Loucy (cell line): ENCODE data around the gene FAP.

ENCODE experiments used
- H2AFZ ChIP-seq: fragments of 200-600 bp; sonication (generic); 2 replicates; pipeline ENCODE4 v1.6.0; 2016; ENCODE audit warnings: antibody characterized with exemption, mild to moderate bottlenecking, low read length, moderate library complexity
- H3F3A ChIP-seq: fragments of 200-600 bp; 2 replicates; pipeline ENCODE4 v1.6.0; 2016; ENCODE audit warnings: antibody characterized with exemption, low read depth, mild to moderate bottlenecking
- H3K27me3 ChIP-seq: fragments of 200-600 bp; sonication (generic); 2 replicates; pipeline ENCODE4 v1.6.1; 2014; ENCODE audit warnings: low read length, mild to moderate bottlenecking; ENCODE audit not compliant: insufficient read depth, poor library complexity, severe bottlenecking
- H3K36me3 ChIP-seq: fragments of 200-600 bp; sonication (generic); 2 replicates; pipeline ENCODE4 v1.6.1; 2016; ENCODE audit warnings: low read length; ENCODE audit not compliant: insufficient read depth
- H3K4me1 ChIP-seq: fragments of 200-600 bp; sonication (generic); 2 replicates; pipeline ENCODE4 v1.5.1; 2014; ENCODE audit warnings: low read length, mild to moderate bottlenecking; ENCODE audit not compliant: insufficient read depth, poor library complexity, severe bottlenecking
- H3K4me2 ChIP-seq: fragments of 200-600 bp; sonication (generic); 2 replicates; pipeline ENCODE4 v1.6.0; 2014; ENCODE audit warnings: antibody characterized with exemption, low read length, low read depth, mild to moderate bottlenecking; ENCODE audit not compliant: poor library complexity, severe bottlenecking
- H3K4me3 ChIP-seq: fragments of 200-600 bp; sonication (generic); 2 replicates; pipeline ENCODE4 v1.5.1; 2014; ENCODE audit warnings: low read length, mild to moderate bottlenecking, mixed read lengths; ENCODE audit not compliant: poor library complexity, severe bottlenecking
- H3K79me2 ChIP-seq: fragments of 200-600 bp; sonication (generic); 2 replicates; pipeline ENCODE4 v1.6.1; 2014; ENCODE audit warnings: low read length; ENCODE audit not compliant: insufficient read depth
- H3K9ac ChIP-seq: fragments of 200-600 bp; sonication (generic); 2 replicates; pipeline ENCODE4 v1.6.0; 2014; ENCODE audit warnings: mild to moderate bottlenecking, low read depth, low read length, moderate library complexity; ENCODE audit not compliant: poor library complexity, severe bottlenecking
- H3K9me2 ChIP-seq: fragments of 200-600 bp; sonication (generic); replicated peaks from 2 replicates; pipeline ENCODE4 v1.6.1; 2016; ENCODE audit warnings: low read depth, low read length, mixed read lengths
- H3K9me3 ChIP-seq: fragments of 200-600 bp; sonication (generic); 2 replicates; pipeline ENCODE4 v1.6.1; 2014; ENCODE audit warnings: mild to moderate bottlenecking, antibody characterized with exemption, low read length, low read depth; ENCODE audit not compliant: insufficient read depth
- H4K20me1 ChIP-seq: fragments of 200-600 bp; sonication (generic); 2 replicates; pipeline ENCODE4 v1.6.0; 2014; ENCODE audit warnings: antibody characterized with exemption, low read length, mild to moderate bottlenecking; ENCODE audit not compliant: insufficient read depth, poor library complexity, severe bottlenecking
- CTCF ChIP-seq: fragments of 200-600 bp; sonication (generic); conservative IDR thresholded peaks from 2 replicates; pipeline ENCODE4 v1.5.1; 2014; ENCODE audit warnings: mild to moderate bottlenecking, antibody characterized with exemption, low read length
- EZH2phosphoT487 ChIP-seq: fragments of 200-600 bp; IDR thresholded peaks from 2 replicates; pipeline ENCODE4 v1.6.1; 2018; ENCODE audit warnings: antibody characterized with exemption, mild to moderate bottlenecking, moderate library complexity, borderline replicate concordance

The FAP gene

GRCh38 chr2:162212366-162212765 is 30.9 kb downstream of the FAP start:
- Histone ChIP-seq H3K4me2 (no peak overlapping the region), H3K36me3 (no peaks in the 10 kb centered on the region), H4K20me1 (no peaks in the 10 kb centered on the region), H3K9me3 (no peaks in the 10 kb centered on the region), H3K79me2 (no peaks in the 10 kb centered on the region), H3K27me3 (no peaks in the 10 kb centered on the region), H3K4me1 (no peaks in the 10 kb centered on the region), H3F3A (no peaks in the 10 kb centered on the region), H3K9ac (no peak overlapping the region), H3K4me3 (no peak overlapping the region), H3K9me2 (no peaks in the 10 kb centered on the region), H2AFZ (no peak overlapping the region)
- no peak for TF ChIP-seq CTCF
- no peak for TF ChIP-seq EZH2phosphoT487

- Histone ChIP-seq H3K4me3 (no peak overlapping the region), H3F3A (no peaks in the 10 kb centered on the region), H3K79me2 (no peaks in the 10 kb centered on the region), H3K4me2 (no peak overlapping the region), H3K36me3 (no peaks in the 10 kb centered on the region), H3K4me1 (no peaks in the 10 kb centered on the region), H4K20me1 (no peaks in the 10 kb centered on the region), H3K9ac (no peak overlapping the region), H2AFZ (no peak overlapping the region), H3K27me3 (no peaks in the 10 kb centered on the region), H3K9me2 (no peaks in the 10 kb centered on the region), H3K9me3 (no peaks in the 10 kb centered on the region)
- TF ChIP-seq CTCF (no peak), EZH2phosphoT487 (no peak)
Measured at GRCh38 chr2:162211732-162212131, 31.5 kb downstream of the FAP start.

- Histone ChIP-seq H3K4me2 (no peak overlapping the region), H3K79me2 (no peaks in the 10 kb centered on the region), H3K27me3 (no peaks in the 10 kb centered on the region), H3K4me3 (no peak overlapping the region), H3K9me3 (no peaks in the 10 kb centered on the region), H3K4me1 (no peaks in the 10 kb centered on the region), H3K36me3 (no peaks in the 10 kb centered on the region), H3K9ac (no peak overlapping the region), H4K20me1 (no peaks in the 10 kb centered on the region), H3F3A (no peaks in the 10 kb centered on the region), H2AFZ (no peak overlapping the region; the same call in 1 of the 2 replicates), H3K9me2 (no peaks in the 10 kb centered on the region)
- TF ChIP-seq CTCF (no peak), EZH2phosphoT487 (no peak)
Measured at GRCh38 chr2:162210385-162210784, 32.9 kb downstream of the FAP start.
